DMS53 (cell line): ENCODE measurements around the gene PLAGL2.

Source experiments
- DNase-seq: peaks from one replicate; lab custom pipeline; 2025; lab: John Stamatoyannopoulos, UW

The PLAGL2 gene

GRCh38 chr20:32179934-32180333 is 27.6 kb downstream of the PLAGL2 start:
- DNase-seq = no peak

GRCh38 chr20:32179515-32179914 is 28.0 kb downstream of the PLAGL2 start:
- no peak for DNase-seq

- DNase-seq = peak; percentile 29
These were observed 29.8 kb downstream of the PLAGL2 start for GRCh38 chr20:32177696-32178095.

GRCh38 chr20:32168184-32168910 is 39.2 kb downstream of the PLAGL2 start:
- peak; percentile 35 for DNase-seq

- DNase-seq = no peak
These were observed 40.0 kb downstream of the PLAGL2 start for GRCh38 chr20:32167552-32167951.

- no peak for DNase-seq
These were observed 41.6 kb downstream of the PLAGL2 start for GRCh38 chr20:32165836-32166545.

- DNase-seq = no peak
These were observed 42.4 kb downstream of the PLAGL2 start for GRCh38 chr20:32164984-32165735.

GRCh38 chr20:32163951-32164350 is 43.6 kb downstream of the PLAGL2 start:
- no peak for DNase-seq

GRCh38 chr20:32162351-32162750 is 45.2 kb downstream of the PLAGL2 start:
- DNase-seq = no peak

- no peak for DNase-seq
These were observed 47.2 kb downstream of the PLAGL2 start for GRCh38 chr20:32160341-32160740.

GRCh38 chr20:32159766-32160221 is 47.7 kb downstream of the PLAGL2 start:
- DNase-seq = no peak

GRCh38 chr20:32158943-32159660 is 48.4 kb downstream of the PLAGL2 start:
- DNase-seq = no peak

GRCh38 chr20:32158351-32158750 is 49.2 kb downstream of the PLAGL2 start:
- DNase-seq = no peak

- no peak for DNase-seq
These were observed 49.9 kb downstream of the PLAGL2 start for GRCh38 chr20:32157611-32158010.

GRCh38 chr20:32155017-32155981 is 52.2 kb downstream of the PLAGL2 start:
- DNase-seq = peak; percentile 68

GRCh38 chr20:32153771-32154170 is 53.8 kb downstream of the PLAGL2 start:
- no peak for DNase-seq

GRCh38 chr20:32153156-32153665 is 54.3 kb downstream of the PLAGL2 start:
- no peak for DNase-seq

- DNase-seq = peak; percentile 52
These were observed 55.0 kb downstream of the PLAGL2 start for GRCh38 chr20:32152421-32153155.

GRCh38 chr20:32150291-32150848 is 57.2 kb downstream of the PLAGL2 start:
- DNase-seq = no peak
